ENCODE data around the gene PFDN1.

PFDN1 gene

DNA sequence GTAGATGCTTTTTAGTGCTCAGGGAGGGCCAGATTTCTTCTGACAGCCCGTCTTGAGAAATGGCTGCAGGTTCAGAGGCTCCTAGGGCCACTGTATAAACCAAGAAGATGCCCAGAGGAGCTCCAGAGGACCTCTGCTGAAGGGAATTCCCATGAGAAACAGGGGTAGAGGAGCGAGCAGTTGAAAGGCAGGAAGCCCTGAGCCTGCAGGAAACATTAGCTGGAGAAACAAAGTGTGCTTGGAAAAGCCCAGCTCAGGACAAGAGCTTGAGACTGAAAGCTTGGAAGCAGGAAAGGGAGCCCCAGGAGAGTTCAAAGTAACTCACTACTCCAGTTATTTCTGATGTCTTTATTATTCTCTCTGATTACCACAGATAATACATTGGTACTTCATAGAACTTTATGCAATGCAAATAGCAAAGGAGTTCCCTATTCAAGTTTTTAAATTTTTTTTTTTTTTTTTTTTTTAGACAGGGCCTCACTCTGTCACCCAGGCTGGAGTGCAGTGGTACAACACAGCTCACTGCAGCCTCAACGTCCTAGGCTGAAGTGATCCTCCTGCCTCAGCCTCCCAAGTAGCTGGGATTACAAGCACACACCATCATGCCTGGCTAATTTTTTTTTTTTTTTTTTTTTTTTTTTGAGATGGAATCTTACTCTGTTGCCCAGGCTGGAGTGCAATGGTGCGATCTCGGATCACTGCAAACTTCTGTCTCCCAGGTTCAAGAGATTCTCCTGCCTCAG, 27.0 kb upstream of the PFDN1 start:
- DNase-seq (ENCODE audit: low read depth), result no peak
- TF ChIP-seq, protein P1, sequence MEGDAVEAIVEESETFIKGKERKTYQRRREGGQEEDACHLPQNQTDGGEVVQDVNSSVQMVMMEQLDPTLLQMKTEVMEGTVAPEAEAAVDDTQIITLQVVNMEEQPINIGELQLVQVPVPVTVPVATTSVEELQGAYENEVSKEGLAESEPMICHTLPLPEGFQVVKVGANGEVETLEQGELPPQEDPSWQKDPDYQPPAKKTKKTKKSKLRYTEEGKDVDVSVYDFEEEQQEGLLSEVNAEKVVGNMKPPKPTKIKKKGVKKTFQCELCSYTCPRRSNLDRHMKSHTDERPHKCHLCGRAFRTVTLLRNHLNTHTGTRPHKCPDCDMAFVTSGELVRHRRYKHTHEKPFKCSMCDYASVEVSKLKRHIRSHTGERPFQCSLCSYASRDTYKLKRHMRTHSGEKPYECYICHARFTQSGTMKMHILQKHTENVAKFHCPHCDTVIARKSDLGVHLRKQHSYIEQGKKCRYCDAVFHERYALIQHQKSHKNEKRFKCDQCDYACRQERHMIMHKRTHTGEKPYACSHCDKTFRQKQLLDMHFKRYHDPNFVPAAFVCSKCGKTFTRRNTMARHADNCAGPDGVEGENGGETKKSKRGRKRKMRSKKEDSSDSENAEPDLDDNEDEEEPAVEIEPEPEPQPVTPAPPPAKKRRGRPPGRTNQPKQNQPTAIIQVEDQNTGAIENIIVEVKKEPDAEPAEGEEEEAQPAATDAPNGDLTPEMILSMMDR (conservative IDR thresholded peaks at IDR 0.05; ENCODE audit: control insufficient read depth, insufficient read depth, low read depth, low read length), result no peak
- H3K4me3 ChIP-seq (ENCODE audit: control insufficient read depth, low read depth, low read length), result no peak overlapping the region

DNA sequence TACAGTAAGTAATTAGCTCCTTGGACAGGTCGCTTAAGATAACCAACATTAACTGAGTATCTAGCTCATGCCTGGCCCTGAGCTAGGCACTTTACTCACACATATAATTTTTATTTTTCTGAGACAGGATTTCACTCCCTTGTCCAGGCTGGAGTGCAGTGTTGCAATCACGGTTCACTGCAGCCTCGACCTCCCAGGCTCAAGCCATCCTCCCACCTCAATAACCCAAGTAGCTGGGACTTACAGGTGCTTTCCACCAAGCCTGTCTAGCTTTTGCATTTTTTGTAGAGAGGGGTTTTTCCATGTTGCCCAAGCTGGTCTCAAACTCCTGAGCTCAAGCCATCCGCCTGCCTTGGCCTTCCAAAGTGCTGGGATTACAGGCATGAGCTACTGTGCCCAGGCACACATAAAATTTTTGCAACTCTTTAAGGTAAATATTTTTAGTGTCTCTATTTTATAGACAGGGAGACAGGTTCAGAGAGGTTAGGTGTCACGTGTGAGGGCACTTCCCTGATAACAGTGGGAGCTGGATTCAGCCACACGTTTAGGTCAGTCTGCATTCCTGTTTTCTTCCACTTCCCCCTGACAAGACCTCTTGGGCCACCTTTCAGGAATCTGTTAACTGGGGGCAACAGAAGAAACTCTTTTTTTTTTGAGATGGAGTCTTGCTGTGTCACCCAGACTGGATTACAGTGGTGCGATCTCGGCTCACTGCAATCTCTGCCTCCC, 25.3 kb upstream of the PFDN1 start:
- no peak for DNase-seq (ENCODE audit: low read depth)
- TF ChIP-seq, protein P1 (conservative IDR thresholded peaks at IDR 0.05; ENCODE audit: control insufficient read depth, insufficient read depth, low read depth, low read length), result no peak
- no peak overlapping the region for H3K4me3 ChIP-seq (ENCODE audit: control insufficient read depth, low read depth, low read length)

DNA sequence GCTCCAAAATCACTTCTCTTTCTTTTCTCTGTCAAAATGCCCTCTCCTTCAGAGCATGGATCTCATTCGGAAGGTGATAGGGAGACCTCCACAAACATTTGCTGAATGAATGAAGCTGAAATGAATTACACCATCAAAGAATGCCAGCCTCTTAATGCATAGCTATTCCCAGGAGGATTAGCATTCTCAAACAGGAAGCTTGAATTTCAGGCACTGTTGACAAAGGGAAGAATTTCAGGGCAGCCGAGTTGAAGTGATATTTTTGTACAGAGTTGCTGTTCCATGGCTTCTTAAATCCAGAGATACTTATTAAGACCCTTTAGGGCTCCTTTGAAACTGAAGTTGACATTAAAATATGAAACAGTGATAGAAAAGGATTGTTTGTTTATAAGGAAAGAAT, 24.7 kb upstream of the PFDN1 start:
- peak; percentile 48 for DNase-seq (ENCODE audit: low read depth)
- TF ChIP-seq, protein P1 (conservative IDR thresholded peaks at IDR 0.05; ENCODE audit: control insufficient read depth, insufficient read depth, low read depth, low read length), result no peak
- H3K4me3 ChIP-seq (ENCODE audit: control insufficient read depth, low read depth, low read length), result no peak overlapping the region

DNA sequence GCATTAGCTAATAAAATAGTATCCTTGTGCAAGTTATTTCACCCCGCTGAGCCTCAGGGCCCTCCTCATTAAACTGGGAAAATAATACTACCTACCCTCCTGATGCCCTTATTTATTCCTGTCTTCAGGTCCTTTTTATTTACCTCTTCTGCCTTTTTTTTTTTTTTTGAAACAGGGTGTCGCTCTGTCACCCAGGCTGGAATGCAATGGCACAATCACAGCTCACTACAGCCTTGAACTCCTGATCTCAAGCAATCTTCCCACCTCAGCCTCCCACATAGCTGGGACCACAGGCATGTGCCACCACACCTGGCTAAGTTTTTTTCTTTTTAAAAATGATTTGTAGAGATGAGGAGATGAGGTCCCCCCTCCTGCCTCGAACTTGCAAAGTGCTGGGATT, 22.6 kb upstream of the PFDN1 start:
- no peak overlapping the region for H3K4me3 ChIP-seq (ENCODE audit: control insufficient read depth, low read depth, low read length)
- DNase-seq (ENCODE audit: low read depth), result no peak
- TF ChIP-seq, protein P1 (conservative IDR thresholded peaks at IDR 0.05; ENCODE audit: control insufficient read depth, insufficient read depth, low read depth, low read length), result no peak

DNA sequence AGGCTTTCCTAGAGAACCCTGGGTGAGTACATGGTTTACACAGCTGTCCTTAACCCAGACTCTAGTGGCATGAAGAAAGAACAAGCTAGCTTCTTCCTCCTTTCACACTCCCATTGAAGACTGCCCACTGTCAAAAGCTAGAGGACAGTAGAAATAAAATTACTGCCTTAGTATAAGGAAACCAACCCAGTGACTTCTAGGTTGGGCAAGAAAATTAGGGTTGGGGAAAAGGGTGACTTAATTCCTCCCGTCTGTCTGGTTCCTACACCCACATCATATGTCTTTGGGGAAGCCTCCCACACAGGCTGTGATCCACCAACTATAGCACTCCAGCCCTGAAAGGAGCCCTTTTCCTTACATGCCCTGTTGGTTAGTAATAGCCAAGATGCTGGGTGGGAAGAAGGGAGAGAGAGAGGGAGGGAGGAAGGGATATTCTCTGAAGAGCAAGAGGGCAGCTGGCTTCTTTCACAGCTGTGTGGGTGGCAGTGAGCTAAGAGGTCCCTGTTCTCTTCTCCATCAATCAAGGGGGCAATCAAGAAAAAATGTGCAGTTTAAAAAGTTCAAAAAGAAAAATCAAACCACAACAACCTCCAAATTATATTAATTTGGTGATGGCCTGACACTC, 21.8 kb upstream of the PFDN1 start:
- peak; percentile 96 for DNase-seq (ENCODE audit: low read depth)
- H3K4me3 ChIP-seq (ENCODE audit: control insufficient read depth, low read depth, low read length), result no peak overlapping the region
- TF ChIP-seq, protein P1 (conservative IDR thresholded peaks at IDR 0.05; ENCODE audit: control insufficient read depth, insufficient read depth, low read depth, low read length), result no peak

DNA sequence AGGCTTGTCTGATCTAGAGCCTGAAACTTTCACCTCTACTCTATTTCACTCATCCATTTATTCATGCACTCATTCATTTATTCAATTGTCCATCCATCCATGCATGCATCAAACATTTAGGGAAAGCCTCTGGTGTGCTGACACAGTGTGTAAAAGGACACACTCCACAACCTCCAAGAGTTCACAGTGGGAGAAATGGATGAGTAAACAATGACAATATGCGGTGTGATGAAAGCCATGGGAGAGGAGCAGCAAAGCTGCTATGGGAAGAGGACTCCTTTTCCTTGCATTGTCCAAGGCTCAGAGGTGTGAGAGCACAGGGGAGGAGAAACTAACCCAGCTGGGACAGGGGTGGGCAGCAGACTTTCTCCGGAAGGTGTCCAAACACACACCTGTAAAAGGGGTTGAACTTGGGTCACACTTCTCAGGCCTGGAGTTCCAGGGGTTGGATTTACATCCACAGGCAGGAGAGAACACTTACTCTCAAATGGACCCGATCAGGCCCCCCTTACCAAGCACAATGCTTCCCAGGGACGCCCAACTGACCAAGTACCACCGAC, 21.2 kb upstream of the PFDN1 start:
- no peak overlapping the region for H3K4me3 ChIP-seq (ENCODE audit: control insufficient read depth, low read depth, low read length)
- TF ChIP-seq, protein P1 (conservative IDR thresholded peaks at IDR 0.05; ENCODE audit: control insufficient read depth, insufficient read depth, low read depth, low read length), result no peak
- DNase-seq (ENCODE audit: low read depth), result peak; percentile 81

All from fibroblast of mammary gland (primary cell).